Fibroblast of the aortic adventitia (primary cell): ENCODE measurements around the gene FPGS. TPM values are rescaled to one million over a fixed set of nuclear protein-coding genes. Genes with fewer than 3 reads are reported as not detected.

Source experiments
- DNase-seq: peaks from one replicate; pipeline ENCODE4 v3.0.0-alpha.2; 2010; ENCODE audit warnings: low read depth
- H3K4me3 ChIP-seq: 2 replicates; pipeline ENCODE4 v1.5.1; 2011; ENCODE audit warnings: low read depth, mild to moderate bottlenecking, control low read depth, low read length, moderate library complexity
- CTCF ChIP-seq: IDR thresholded peaks from 2 replicates; pipeline ENCODE4 v1.5.1; 2011; ENCODE audit warnings: mild to moderate bottlenecking, low read length, control low read depth, inconsistent platforms; ENCODE audit not compliant: insufficient read depth
- total RNA-seq: library from RNA; depleted of rRNA; stranded (reverse); fragments of >200 nt; gene quantifications from 2 replicates; pipeline ENCODE4 v1.2.3, GENCODE V29; 2012; ENCODE audit warnings: low replicate concordance

Gene FPGS
- total RNA-seq, 1 donor, result 61.5 TPM

GRCh38 chr9:127806871-127807270, 4.2 kb downstream of the FPGS start:
- H3K4me3 ChIP-seq, result no peak overlapping the region
- no peak for TF ChIP-seq CTCF
- no peak for DNase-seq

- H3K4me3 ChIP-seq, result no peak overlapping the region
- no peak for TF ChIP-seq CTCF
- no peak for DNase-seq
Observed at GRCh38 chr9:127808347-127809001, 5.8 kb downstream of the FPGS start.

- no peak for DNase-seq
- no peak for TF ChIP-seq CTCF
- H3K4me3 ChIP-seq, result no peak overlapping the region
Observed at GRCh38 chr9:127809002-127809539, 6.4 kb downstream of the FPGS start.

GRCh38 chr9:127809540-127810377, 7.1 kb downstream of the FPGS start:
- no peak for DNase-seq
- no peak for TF ChIP-seq CTCF
- H3K4me3 ChIP-seq, result no peak overlapping the region

- no peak for DNase-seq
- H3K4me3 ChIP-seq, result no peak overlapping the region
- TF ChIP-seq CTCF, result no peak
Observed at GRCh38 chr9:127810378-127811187, 7.9 kb downstream of the FPGS start.

- no peak for TF ChIP-seq CTCF
- no peak overlapping the region for H3K4me3 ChIP-seq
- DNase-seq, result no peak
Observed at GRCh38 chr9:127812011-127812410, 9.3 kb downstream of the FPGS start.
